HG03060 (cell line): ENCODE measurements around the gene CACNA1B.
"Not testable (repeated sequence)": the region's sequence is repeated elsewhere in the genome, so short reads cannot be mapped to it uniquely, and the experiment has no call there.

Source experiments
- ATAC-seq: cut with Tn5 transposase; IDR thresholded peaks from one replicate; pipeline ENCODE4 v1.9.1; 2021; ENCODE audit warnings: low read depth, moderate number of reproducible peaks; ENCODE audit not compliant: unreplicated experiment

The CACNA1B gene

DNA sequence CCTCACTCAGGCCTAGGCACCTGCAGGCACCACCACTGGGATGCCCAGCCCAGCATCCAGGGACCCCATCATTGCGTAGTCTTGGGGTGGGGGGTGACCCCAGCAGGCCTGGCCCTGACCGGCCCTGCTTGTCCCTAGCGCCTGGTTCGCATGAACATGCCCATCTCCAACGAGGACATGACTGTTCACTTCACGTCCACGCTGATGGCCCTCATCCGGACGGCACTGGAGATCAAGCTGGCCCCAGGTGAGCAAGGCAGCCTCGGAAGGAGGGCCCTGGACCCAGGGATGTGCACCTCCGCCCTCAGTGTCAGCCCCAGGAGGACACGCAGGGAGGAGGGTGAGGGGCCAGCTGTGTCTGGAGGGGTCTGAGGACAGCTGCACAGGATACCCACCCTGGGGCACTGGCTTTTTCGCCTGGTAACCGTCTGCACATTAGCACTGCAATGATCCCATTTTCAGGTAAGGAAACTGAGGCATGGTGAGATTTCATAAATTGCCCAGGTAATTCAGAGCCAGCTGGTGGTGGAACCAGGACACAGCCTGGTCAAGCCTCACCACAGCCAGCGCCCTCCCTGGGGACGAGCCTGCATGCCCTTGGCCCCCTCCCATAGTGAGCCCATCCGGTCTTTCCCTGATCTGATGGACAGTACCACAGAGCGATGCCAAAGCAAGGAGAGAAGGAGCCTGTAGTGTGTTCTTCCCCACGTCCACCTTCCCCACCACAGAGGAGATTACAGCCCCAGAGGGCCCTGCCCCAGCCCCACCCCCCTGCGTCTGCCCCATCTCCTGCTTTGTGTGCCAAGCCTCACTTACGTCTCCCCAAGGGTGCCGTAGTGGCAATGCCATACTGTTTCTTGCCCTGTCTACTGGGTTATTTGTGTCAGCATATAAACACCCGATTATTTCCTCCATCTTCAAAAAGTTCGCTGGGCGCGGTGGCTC lies 228.3 kb downstream of the CACNA1B start:
- no peak for ATAC-seq

DNA sequence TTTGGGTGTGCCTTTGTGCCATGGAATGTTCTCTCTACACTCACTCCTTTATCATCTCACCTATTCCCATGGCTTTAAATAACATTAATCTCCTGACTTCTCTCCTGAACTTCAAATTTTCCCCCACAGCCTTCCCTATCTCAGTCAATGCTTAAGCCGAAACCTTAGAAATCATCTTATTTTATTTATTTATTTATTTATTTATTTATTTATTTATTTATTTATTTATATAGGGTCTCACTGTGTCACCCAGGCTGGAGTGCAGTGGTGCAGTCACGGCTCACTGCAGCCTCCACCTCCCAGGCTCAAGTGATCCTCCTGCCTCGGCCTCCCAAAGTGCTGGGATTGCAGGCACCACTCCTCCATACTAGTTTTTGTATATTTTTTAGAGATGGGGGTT lies 229.5 kb downstream of the CACNA1B start:
- not testable (repeated sequence) for ATAC-seq

- ATAC-seq = no peak
Observed at GRCh38 chr9:138111607-138112006, 234.0 kb downstream of the CACNA1B start.

DNA sequence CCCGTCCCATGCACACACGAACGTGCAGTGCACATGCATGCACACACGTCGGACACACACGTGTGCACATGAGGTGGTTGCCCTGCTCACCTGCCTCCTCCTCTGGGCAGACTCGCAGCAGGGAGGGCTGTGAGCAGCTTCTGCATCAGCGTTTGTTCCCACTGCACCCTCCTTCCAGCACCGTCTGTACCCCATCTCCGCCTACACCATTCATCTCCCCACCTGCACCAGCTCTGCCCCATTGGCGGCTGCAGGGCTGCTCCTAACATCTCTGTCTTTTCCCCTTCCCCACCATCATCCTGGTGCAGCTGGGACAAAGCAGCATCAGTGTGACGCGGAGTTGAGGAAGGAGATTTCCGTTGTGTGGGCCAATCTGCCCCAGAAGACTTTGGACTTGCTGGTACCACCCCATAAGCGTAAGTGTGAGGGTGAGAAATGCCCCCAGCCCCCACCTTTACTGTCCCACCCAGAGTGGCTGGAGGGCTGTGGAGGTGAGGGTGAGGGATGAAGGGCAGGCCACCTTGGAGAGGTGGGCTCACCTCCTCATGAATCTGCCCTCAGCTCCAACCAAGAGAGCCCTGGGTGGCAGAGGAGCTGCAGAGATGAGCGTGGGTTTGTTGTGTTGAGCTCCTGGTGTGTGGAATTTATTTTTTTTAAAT lies 234.6 kb downstream of the CACNA1B start:
- no peak for ATAC-seq

- no peak for ATAC-seq
Observed at GRCh38 chr9:138112791-138113600, 235.4 kb downstream of the CACNA1B start.

DNA sequence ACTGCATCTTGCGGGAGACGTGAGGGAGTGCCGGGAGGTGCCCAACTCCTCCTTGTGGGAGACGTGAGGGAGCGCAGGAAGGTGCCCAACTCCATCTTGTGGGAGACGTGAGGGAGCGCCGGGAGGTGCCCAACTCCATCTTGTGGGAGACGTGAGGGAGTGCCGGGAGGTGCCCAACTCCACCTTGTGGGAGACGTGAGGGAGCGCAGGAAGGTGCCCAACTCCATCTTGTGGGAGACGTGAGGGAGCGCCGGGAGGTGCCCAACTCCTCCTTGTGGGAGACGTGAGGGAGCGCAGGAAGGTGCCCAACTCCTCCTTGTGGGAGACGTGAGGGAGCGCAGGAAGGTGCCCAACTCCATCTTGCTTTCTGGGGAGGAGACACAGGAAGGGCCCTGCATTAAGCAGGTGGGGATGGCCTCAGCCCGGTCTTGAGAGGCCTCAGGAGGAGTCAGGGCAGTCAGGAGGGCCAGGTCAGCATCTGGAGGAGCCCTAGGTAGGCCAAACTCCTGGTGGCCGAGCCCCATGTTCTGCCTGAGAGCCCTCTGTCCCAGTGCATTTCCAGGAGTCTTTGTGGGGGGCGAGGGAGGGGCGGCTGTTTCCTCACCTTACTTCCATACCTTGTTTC lies 236.2 kb downstream of the CACNA1B start:
- ATAC-seq = not testable (repeated sequence)

- ATAC-seq = no peak
Observed at GRCh38 chr9:138114501-138115245, 237.1 kb downstream of the CACNA1B start.

DNA sequence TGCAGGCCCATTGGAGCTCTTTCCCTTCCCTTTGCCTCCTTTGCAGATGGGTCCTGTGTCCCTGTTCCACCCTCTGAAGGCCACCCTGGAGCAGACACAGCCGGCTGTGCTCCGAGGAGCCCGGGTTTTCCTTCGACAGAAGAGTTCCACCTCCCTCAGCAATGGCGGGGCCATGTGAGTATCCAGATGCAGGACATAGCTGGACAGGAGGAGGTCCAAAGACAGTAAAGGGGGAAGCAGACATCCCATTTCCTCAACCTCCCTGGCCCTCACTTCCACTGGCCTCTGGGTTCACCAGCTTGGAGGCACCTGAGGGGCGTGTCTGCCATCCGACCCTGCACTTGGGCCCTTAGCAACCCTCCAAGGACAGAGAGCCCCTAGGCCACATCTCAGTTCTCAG lies 237.9 kb downstream of the CACNA1B start:
- no peak for ATAC-seq

DNA sequence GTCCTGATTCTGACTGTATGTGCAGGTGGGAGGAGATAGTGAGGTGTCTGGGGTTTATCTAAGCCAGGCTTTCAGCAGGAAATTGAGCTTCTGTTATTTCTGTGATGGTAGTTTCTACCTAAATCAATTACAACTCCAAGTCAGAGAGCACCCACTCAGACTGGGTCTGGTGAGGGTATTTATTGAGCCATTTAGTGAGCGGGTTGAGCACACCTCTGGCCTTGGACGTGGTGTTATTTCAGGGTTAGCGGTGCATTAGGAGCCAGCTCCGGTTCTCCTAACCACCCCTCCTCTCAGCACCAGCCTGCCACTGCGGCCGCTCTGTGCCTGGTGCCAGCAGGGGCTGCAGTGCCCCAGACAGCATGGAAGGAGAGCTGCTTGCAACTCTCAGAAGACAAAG lies 238.9 kb downstream of the CACNA1B start:
- no peak for ATAC-seq

DNA sequence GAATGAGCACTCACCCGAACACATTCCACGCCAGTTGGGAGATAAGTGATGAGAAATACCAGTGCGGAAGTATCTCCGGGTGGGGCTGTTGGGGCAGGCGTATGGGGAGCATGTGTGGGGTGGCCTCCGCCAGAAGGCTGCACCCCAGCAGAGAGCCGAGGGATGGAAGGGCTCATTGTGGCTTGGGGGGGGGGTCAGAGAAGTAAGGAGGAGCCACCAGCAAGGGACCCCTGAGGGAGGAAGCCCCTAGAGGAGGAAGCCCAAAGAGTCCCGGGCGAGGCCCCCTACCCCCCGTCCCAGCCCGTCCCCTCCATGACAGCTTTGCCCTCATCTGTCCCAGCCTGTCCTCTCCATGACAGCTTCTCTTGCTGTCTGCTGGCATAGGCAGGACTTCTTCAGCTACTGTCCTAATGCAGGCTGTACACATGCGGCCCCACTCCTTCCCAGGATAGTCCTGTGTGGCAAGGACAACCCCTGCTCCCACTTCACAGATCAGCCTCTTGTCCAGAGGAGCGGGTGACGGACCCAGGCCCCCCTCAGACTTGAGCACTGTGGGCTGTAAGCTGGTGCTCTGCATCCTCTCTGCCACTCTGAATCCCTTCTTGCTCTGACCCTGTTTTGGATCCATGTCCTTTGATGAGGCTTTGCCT lies 239.6 kb downstream of the CACNA1B start:
- ATAC-seq = no peak

DNA sequence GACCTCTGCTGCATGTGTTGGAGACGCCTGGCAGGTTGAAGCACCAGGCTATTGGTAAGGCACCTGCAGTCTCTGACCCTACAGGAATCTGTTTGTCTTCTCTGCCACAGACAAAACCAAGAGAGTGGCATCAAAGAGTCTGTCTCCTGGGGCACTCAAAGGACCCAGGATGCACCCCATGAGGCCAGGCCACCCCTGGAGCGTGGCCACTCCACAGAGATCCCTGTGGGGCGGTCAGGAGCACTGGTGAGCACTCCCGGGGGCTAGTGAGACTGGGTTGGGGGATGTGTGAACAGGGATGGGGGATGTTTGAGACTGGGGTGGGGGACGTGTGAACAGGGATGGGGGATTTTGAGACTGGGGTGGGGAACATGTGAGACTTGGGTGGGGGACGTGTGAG lies 240.3 kb downstream of the CACNA1B start:
- ATAC-seq = no peak

GRCh38 chr9:138118601-138119071 lies 241.1 kb downstream of the CACNA1B start:
- no peak for ATAC-seq

- no peak for ATAC-seq
Observed at GRCh38 chr9:138119202-138120027, 241.8 kb downstream of the CACNA1B start.

GRCh38 chr9:138120072-138120471 lies 242.5 kb downstream of the CACNA1B start:
- no peak for ATAC-seq

DNA sequence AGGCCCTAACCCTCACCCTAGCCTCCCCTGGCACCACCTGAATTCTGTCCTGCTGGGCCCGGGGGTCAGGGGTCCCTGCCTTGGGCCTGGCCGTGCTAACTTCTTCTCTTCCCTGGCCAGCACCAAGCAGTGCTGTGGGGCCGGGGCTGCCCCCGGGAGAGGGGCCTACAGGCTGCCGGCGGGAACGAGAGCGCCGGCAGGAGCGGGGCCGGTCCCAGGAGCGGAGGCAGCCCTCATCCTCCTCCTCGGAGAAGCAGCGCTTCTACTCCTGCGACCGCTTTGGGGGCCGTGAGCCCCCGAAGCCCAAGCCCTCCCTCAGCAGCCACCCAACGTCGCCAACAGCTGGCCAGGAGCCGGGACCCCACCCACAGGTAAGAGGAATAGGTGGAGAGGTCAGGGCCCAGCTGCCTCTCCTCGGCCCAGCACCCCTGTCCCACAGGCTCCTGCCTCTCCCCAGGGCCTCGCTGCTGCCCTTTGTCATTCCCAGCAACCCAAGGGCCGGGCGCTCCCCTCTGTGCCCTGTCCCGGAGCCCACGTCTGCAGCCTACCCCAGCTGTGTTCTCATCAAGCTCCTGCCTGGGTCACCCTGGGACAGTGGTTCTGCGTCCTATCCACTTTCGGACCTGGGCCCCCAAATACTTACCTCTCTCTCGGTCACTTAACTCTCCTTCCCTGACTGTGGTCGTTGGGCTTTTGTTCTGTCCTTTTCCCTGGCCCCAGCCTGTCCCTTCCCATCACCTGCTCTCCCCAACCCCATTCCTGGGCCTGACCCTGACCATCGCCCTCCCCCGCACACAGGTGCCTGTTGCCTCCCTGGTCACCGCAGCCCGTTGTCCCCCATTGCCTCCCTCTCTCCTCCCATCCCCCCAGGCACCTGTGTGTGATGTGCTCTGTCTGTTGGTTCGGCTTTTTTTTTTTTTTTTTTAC lies 243.2 kb downstream of the CACNA1B start:
- no peak for ATAC-seq

DNA sequence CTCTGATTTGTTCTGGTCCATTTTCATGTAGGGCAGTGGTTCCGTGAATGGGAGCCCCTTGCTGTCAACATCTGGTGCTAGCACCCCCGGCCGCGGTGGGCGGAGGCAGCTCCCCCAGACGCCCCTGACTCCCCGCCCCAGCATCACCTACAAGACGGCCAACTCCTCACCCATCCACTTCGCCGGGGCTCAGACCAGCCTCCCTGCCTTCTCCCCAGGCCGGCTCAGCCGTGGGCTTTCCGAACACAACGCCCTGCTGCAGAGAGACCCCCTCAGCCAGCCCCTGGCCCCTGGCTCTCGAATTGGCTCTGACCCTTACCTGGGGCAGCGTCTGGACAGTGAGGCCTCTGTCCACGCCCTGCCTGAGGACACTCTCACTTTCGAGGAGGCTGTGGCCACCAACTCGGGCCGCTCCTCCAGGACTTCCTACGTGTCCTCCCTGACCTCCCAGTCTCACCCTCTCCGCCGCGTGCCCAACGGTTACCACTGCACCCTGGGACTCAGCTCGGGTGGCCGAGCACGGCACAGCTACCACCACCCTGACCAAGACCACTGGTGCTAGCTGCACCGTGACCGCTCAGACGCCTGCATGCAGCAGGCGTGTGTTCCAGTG lies 244.0 kb downstream of the CACNA1B start:
- no peak for ATAC-seq

GRCh38 chr9:138122201-138122600 lies 244.6 kb downstream of the CACNA1B start:
- ATAC-seq = no peak
